ENCODE data around the gene RER1. TPM values are rescaled to one million over a fixed set of nuclear protein-coding genes. Genes with fewer than 3 reads are reported as not detected.

The RER1 gene
- total RNA-seq, 1 experiment from 2014 or later, result 155 TPM

GRCh38 chr1:2397007-2397679, 5.5 kb downstream of the RER1 start:
- no peak overlapping the region for H3K4me2 ChIP-seq (ENCODE audit: low read length)
- ChIA-PET CTCF (no interaction called here), RAD21 (ENCODE audit: low non-redundant PET in 1 of 2, low total read pairs in 2 of 2, uncharacterized antibody in 2 of 2, unreplicated experiment in 2 of 2) (no interaction called here), POLR2A (no interaction called here)
- H3K36me3 ChIP-seq (ENCODE audit: control insufficient read depth in 1 of 2, insufficient read depth in 2 of 2, low read length in 2 of 2), result peaks cover 36 to 54% of the 10 kb centered on the region in 2 experiments
- H3K27ac ChIP-seq (ENCODE audit: low read depth, low read length), result no peak overlapping the region
- H3K79me2 ChIP-seq (ENCODE audit: insufficient read depth, low read length), result peaks cover 79% of the 10 kb centered on the region
- no peaks in the 10 kb centered on the region for H3K27me3 ChIP-seq (ENCODE audit: insufficient read depth, low read length)
- H3K4me3 ChIP-seq (replicated peaks in 1 of 2; ENCODE audit: low read depth in 1 of 2, low read length in 2 of 2), result no peak overlapping the region
- H4K20me1 ChIP-seq (ENCODE audit: insufficient read depth), result 0 out of 2 replicates have a peak, but pooled peaks cover 7% of the 10 kb centered on the region
- ATAC-seq, result no peak
- H3K9me2 ChIP-seq (ENCODE audit: insufficient read depth), result no peaks in the 10 kb centered on the region
- H3K9me3 ChIP-seq (ENCODE audit: control insufficient read depth in 1 of 2, insufficient read depth in 1 of 2, low read depth in 1 of 2, low read length in 2 of 2), result no peaks in the 10 kb centered on the region
- no TSS peak for BruUV-seq (replicated peaks)
- intact Hi-C loops (cut with micrococcal nuclease), result no loop called here
- no peak for DNase-seq (ENCODE audit: low read depth, low spot score)
- peaks cover 8 to 15% of the 10 kb centered on the region in 2 experiments; a peak in 3 of 4 replicates for H3K4me1 ChIP-seq (ENCODE audit: control insufficient read depth in 1 of 2, insufficient read depth in 2 of 2, low read length in 2 of 2)
- H3K9ac ChIP-seq (ENCODE audit: low read length), result no peak overlapping the region
- H2AFZ ChIP-seq (ENCODE audit: low read depth, low read length, poor library complexity, severe bottlenecking), result no peak overlapping the region
- TF ChIP-seq CEBPB (IDR thresholded peaks at IDR 0.05; ENCODE audit: low read depth) (no peak), ZNF274 (IDR thresholded peaks at IDR 0.05; ENCODE audit: low read depth, low read length) (no peak), SP1 (IDR thresholded peaks at IDR 0.05; ENCODE audit: low read depth) (no peak), REST (IDR thresholded peaks at IDR 0.05; ENCODE audit: low read depth) (no peak), RAD21 (IDR thresholded peaks at IDR 0.05; ENCODE audit: low read depth) (no peak), SIN3A (IDR thresholded peaks at IDR 0.05; ENCODE audit: low read depth) (no peak), YY1 (IDR thresholded peaks at IDR 0.05; ENCODE audit: extremely low read depth, insufficient replicate concordance, low read depth, low read length) (no peak), EZH2 (IDR thresholded peaks at IDR 0.05) (no peak), ATF3 (IDR thresholded peaks at IDR 0.05) (no peak), POLR2A (IDR thresholded peaks at IDR 0.05; ENCODE audit: borderline replicate concordance, extremely low read depth, insufficient read depth, insufficient read length) (no peak), MAX (IDR thresholded peaks at IDR 0.05) (no peak), JUND (IDR thresholded peaks at IDR 0.05) (no peak), POLR2AphosphoS5 (IDR thresholded peaks at IDR 0.05; ENCODE audit: low read depth, low read length) (no peak), FOSL1 (IDR thresholded peaks at IDR 0.05; ENCODE audit: low read depth) (no peak), TCF7L2 (IDR thresholded peaks at IDR 0.05; ENCODE audit: borderline replicate concordance, extremely low read depth, insufficient read depth, insufficient read length) (no peak)
